ENCODE data around the gene NUDT3.

DNA sequence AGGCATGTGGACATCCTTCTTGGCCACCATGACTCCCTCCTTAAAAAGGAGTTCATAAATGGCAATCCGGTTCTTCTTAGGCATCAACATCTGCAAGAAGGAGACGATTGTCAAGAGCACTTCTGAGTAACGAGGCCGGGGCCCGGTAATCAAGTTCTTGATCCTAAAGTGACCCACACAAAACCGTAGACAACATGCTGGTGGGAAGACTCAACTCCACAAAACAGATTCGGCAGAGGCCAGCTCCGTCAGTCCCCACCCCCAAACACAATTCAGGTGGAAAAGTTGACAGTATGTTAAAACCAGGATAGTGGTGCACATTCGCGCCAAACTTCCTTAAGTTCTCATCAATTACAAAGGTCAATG lies 32.6 kb upstream of the NUDT3 start:
- TF ChIP-seq CTCF (IDR thresholded peaks at IDR 0.05) (no peak), POLR2A (IDR thresholded peaks at IDR 0.05) (no peak)
